Testis (tissue), 3 donors: Measurements from ENCODE around the gene AVPR2. TPM values are rescaled to one million over a fixed set of nuclear protein-coding genes. Genes with fewer than 3 reads are reported as not detected.

Experiments used
- DNase-seq: peaks from one replicate; pipeline ENCODE4 v3.0.0-alpha.2; 2019
- H3K27ac ChIP-seq, 2 donors: fragments of 200-600 bp; sonication (generic); one replicate each; pipeline ENCODE4 v1.5.1; 2019
- H3K27me3 ChIP-seq: fragments of 200-600 bp; sonication (generic); one replicate; pipeline ENCODE4 v1.5.1; 2019
- H3K36me3 ChIP-seq: fragments of 200-600 bp; sonication (generic); one replicate; pipeline ENCODE4 v1.5.1; 2017; ENCODE audit warnings: low read depth; ENCODE audit errors: missing control alignments
- H3K4me1 ChIP-seq: fragments of 200-600 bp; sonication (generic); one replicate; pipeline ENCODE4 v1.5.1; 2019
- H3K4me3 ChIP-seq, 2 donors: fragments of 200-600 bp; sonication (generic); one replicate each; pipeline ENCODE4 v1.5.1; 2017 to 2019
- H3K9me3 ChIP-seq: fragments of 200-600 bp; sonication (generic); one replicate; pipeline ENCODE4 v1.5.1; 2017
- POLR2A ChIP-seq: fragments of 450-650 bp; IDR thresholded peaks from one replicate; pipeline ENCODE4 v1.6.1; 2017; ENCODE audit warnings: antibody characterized with exemption, mild to moderate bottlenecking, moderate library complexity
- WGBS, 2 donors: methylation state at CpG; one replicate each; pipeline ENCODE4 v1.1.5; 2018; 5-methylcytosine and 5-hydroxymethylcytosine counted together
- intact Hi-C: fragments of 100-400 bp; cut with DNase I; formaldehyde crosslinking; loops from one replicate; pipeline ENCODE4 v1.15.1; 2023; ENCODE audit warnings: low total_unique reads
- polyA plus RNA-seq: library from polyadenylated mRNA; stranded (reverse); fragments of 350-450 nt; fragmentation: Illumina TruSeq; extraction: RNeasy Lipid Tissue Mini Kit (QIAGEN cat#74804); gene quantifications from one replicate; pipeline ENCODE4 v1.2.3, GENCODE V29; 2014; ENCODE audit warnings: low read depth, low replicate concordance; ENCODE audit not compliant: insufficient read depth
- total RNA-seq, 2 donors: library from RNA; depleted of rRNA; stranded (reverse); fragments of >200 nt; gene quantifications; one replicate each; pipeline ENCODE4 v1.2.3, GENCODE V29; 2016
- TF ChIP-seq, protein P1 (sequence below), 3 experiments: fragments of 450-650 bp in 2 of 3; fragments of 200-600 bp in 1 of 3; sonication (generic) in 1 of 3; IDR thresholded peaks; one replicate each; pipeline ENCODE4 v1.5.1; 2016 to 2019; ENCODE audit warnings: antibody characterized with exemption in 3 of 3, mild to moderate bottlenecking in 2 of 3, moderate library complexity in 1 of 3

The AVPR2 gene
- total and polyA plus RNA-seq, 3 donors from 2014 or later = 0.74 to 1.3 (median 1.1) TPM

- DNase-seq = no peak
- TF ChIP-seq POLR2A = no peak
- TF ChIP-seq, protein P1, sequence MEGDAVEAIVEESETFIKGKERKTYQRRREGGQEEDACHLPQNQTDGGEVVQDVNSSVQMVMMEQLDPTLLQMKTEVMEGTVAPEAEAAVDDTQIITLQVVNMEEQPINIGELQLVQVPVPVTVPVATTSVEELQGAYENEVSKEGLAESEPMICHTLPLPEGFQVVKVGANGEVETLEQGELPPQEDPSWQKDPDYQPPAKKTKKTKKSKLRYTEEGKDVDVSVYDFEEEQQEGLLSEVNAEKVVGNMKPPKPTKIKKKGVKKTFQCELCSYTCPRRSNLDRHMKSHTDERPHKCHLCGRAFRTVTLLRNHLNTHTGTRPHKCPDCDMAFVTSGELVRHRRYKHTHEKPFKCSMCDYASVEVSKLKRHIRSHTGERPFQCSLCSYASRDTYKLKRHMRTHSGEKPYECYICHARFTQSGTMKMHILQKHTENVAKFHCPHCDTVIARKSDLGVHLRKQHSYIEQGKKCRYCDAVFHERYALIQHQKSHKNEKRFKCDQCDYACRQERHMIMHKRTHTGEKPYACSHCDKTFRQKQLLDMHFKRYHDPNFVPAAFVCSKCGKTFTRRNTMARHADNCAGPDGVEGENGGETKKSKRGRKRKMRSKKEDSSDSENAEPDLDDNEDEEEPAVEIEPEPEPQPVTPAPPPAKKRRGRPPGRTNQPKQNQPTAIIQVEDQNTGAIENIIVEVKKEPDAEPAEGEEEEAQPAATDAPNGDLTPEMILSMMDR (IDR thresholded peaks at IDR 0.05) = no peak
- intact Hi-C loops = no loop called here
- Histone ChIP-seq H3K36me3 (no peaks in the 10 kb centered on the region), H3K9me3 (no peaks in the 10 kb centered on the region), H3K4me1 (no peaks in the 10 kb centered on the region), H3K4me3 (peak overlapping the region in 1 of 2 donors; percentile 47), H3K27me3 (no peaks in the 10 kb centered on the region), H3K27ac (no peak overlapping the region)
- WGBS, 2 donors = 12 to 29% methylated on average over 7 of the region's 7 CpGs
Observed at GRCh38 chrX:153933748-153934147, 29.3 kb downstream of the AVPR2 start.

GRCh38 chrX:153934148-153934761 is 29.8 kb downstream of the AVPR2 start:
- TF ChIP-seq POLR2A = no peak
- TF ChIP-seq, protein P1 (IDR thresholded peaks at IDR 0.05) = no peak
- H3K27me3 ChIP-seq = no peaks in the 10 kb centered on the region
- WGBS, 2 donors = 4 to 6% methylated on average over 6 to 25 of the region's 33 CpGs
- H3K4me1 ChIP-seq = no peaks in the 10 kb centered on the region
- no peaks in the 10 kb centered on the region for H3K36me3 ChIP-seq
- intact Hi-C loops = no loop called here
- H3K4me3 ChIP-seq = peak overlapping the region; percentile 47 to 63
- no peak for DNase-seq
- no peaks in the 10 kb centered on the region for H3K9me3 ChIP-seq
- no peak overlapping the region for H3K27ac ChIP-seq

GRCh38 chrX:153934762-153935325 is 30.4 kb downstream of the AVPR2 start, which contains the start of gene NAA10:
Gene NAA10, minus strand, starts transcription at chrX:153935037. Its CDS starts 133 bp downstream, at chrX:153934904.
- Histone ChIP-seq H3K27ac (no peak within 1 kb of the TSS), H3K4me1 (no peaks in the 10 kb centered on the region), H3K36me3 (no peaks in the 10 kb centered on the region), H3K4me3 (peak within 1 kb of the TSS; percentile 47 to 63), H3K9me3 (no peaks in the 10 kb centered on the region), H3K27me3 (no peaks in the 10 kb centered on the region)
- peak; percentile 73 for DNase-seq
- intact Hi-C loops = no loop called here
- WGBS, 2 donors = no CpG with 5 or more reads among the region's 87 CpGs
- TF ChIP-seq POLR2A = no peak
- TF ChIP-seq, protein P1 (IDR thresholded peaks at IDR 0.05) = no peak

- H3K27ac ChIP-seq = no peak overlapping the region
- TF ChIP-seq POLR2A = no peak
- TF ChIP-seq, protein P1 (IDR thresholded peaks at IDR 0.05) = no peak
- H3K4me3 ChIP-seq = peak overlapping the region; percentile 36 to 63
- WGBS, 2 donors = 11 to 22% methylated on average over 7 to 22 of the region's 32 CpGs
- DNase-seq = no peak
- no peaks in the 10 kb centered on the region for H3K36me3 ChIP-seq
- intact Hi-C loops = no loop called here
- no peaks in the 10 kb centered on the region for H3K9me3 ChIP-seq
- no peaks in the 10 kb centered on the region for H3K27me3 ChIP-seq
- no peaks in the 10 kb centered on the region for H3K4me1 ChIP-seq
Observed at GRCh38 chrX:153935326-153935851, 30.9 kb downstream of the AVPR2 start.
